GM18951 (cell line): ENCODE data around the gene TIAM2.
"Not testable (repeated sequence)": the region's sequence is repeated elsewhere in the genome, so short reads cannot be mapped to it uniquely, and the experiment has no call there.

Experiments
- POLR2A ChIP-seq: IDR thresholded peaks from 4 replicates; pipeline ENCODE4 v1.6.1; 2011; ENCODE audit warnings: mild to moderate bottlenecking; ENCODE audit not compliant: insufficient read length, insufficient read depth; ENCODE audit errors: extremely low read depth
- in situ Hi-C: fragments of 300-500 bp; cut with MboI; formaldehyde crosslinking; loops from one replicate; pipeline ENCODE4 v1.12.0; 2022; ENCODE audit warnings: low sequenced_read_pairs, mixed read lengths, inconsistent platforms; ENCODE audit not compliant: unreplicated experiment

TIAM2 gene

GRCh38 chr6:155112757-155113156 is 117.6 kb downstream of the TIAM2 start:
- TF ChIP-seq POLR2A: no peak
- in situ Hi-C loops: no loop called here

- in situ Hi-C loops: no loop called here
- no peak for TF ChIP-seq POLR2A
Observed at GRCh38 chr6:155115893-155116570, 120.9 kb downstream of the TIAM2 start.

GRCh38 chr6:155116571-155116910 is 121.4 kb downstream of the TIAM2 start:
- in situ Hi-C loops: no loop called here
- no peak for TF ChIP-seq POLR2A

- in situ Hi-C loops: no loop called here
- no peak for TF ChIP-seq POLR2A
Observed at GRCh38 chr6:155117256-155117655, 122.1 kb downstream of the TIAM2 start.

GRCh38 chr6:155117785-155118184 is 122.7 kb downstream of the TIAM2 start:
- in situ Hi-C loops: no loop called here
- no peak for TF ChIP-seq POLR2A

GRCh38 chr6:155119201-155119600 is 124.1 kb downstream of the TIAM2 start:
- in situ Hi-C loops: not testable (repeated sequence)

- no peak for TF ChIP-seq POLR2A
- in situ Hi-C loops: no loop called here
Observed at GRCh38 chr6:155120034-155120433, 124.9 kb downstream of the TIAM2 start.

GRCh38 chr6:155121294-155121693 is 126.2 kb downstream of the TIAM2 start:
- no peak for TF ChIP-seq POLR2A
- in situ Hi-C loops: no loop called here

GRCh38 chr6:155121699-155122098 is 126.6 kb downstream of the TIAM2 start:
- TF ChIP-seq POLR2A: no peak
- in situ Hi-C loops: no loop called here

- no peak for TF ChIP-seq POLR2A
- in situ Hi-C loops: no loop called here
Observed at GRCh38 chr6:155122199-155122950, 127.3 kb downstream of the TIAM2 start.

- in situ Hi-C loops: no loop called here
Observed at GRCh38 chr6:155123520-155123919, 128.4 kb downstream of the TIAM2 start.

GRCh38 chr6:155125906-155126305 is 130.8 kb downstream of the TIAM2 start:
- in situ Hi-C loops: no loop called here
- TF ChIP-seq POLR2A: no peak

More at GRCh38 chr6:155123520-155123919, 128.4 kb downstream of the TIAM2 start:
- no peak for TF ChIP-seq POLR2A

- in situ Hi-C loops: no loop called here
- no peak for TF ChIP-seq POLR2A
Observed at GRCh38 chr6:155126727-155127439, 131.8 kb downstream of the TIAM2 start.

- in situ Hi-C loops: no loop called here
- no peak for TF ChIP-seq POLR2A
Observed at GRCh38 chr6:155128977-155129376, 133.9 kb downstream of the TIAM2 start.

GRCh38 chr6:155129744-155130143 is 134.6 kb downstream of the TIAM2 start:
- TF ChIP-seq POLR2A: no peak
- in situ Hi-C loops: no loop called here
